Gastroesophageal sphincter (tissue), 3 donors: ENCODE results near the gene ULK4.

Experiments
- CTCF ChIP-seq, 4 experiments: fragments of 200-600 bp in 2 of 4; fragments of 450-650 bp in 2 of 4; sonication (generic) in 1 of 4; IDR thresholded peaks; one replicate each; pipeline ENCODE4 v1.5.1; 2017 to 2019; ENCODE audit warnings: antibody characterized with exemption in 4 of 4, mild to moderate bottlenecking in 2 of 4, moderate library complexity in 2 of 4
- EP300 ChIP-seq: sonication (generic); formaldehyde crosslinking; IDR thresholded peaks from one replicate; pipeline ENCODE4 v1.6.1; 2017; ENCODE audit warnings: antibody characterized with exemption, mild to moderate bottlenecking
- POLR2A ChIP-seq, 2 donors: fragments of 450-650 bp; IDR thresholded peaks; one replicate each; pipeline ENCODE4 v1.6.1; 2017; ENCODE audit warnings: antibody characterized with exemption in 2 of 2, mild to moderate bottlenecking in 2 of 2, moderate library complexity in 1 of 2

GRCh38 chr3:41592753-41593510 lies 369.0 kb downstream of the ULK4 start:
- TF ChIP-seq CTCF (IDR thresholded peaks at IDR 0.05), result no peak
- no peak for TF ChIP-seq POLR2A (IDR thresholded peaks at IDR 0.05)
- TF ChIP-seq EP300, result no peak
